Measurements from ENCODE around the gene STARD13. TPM values are rescaled to one million over a fixed set of nuclear protein-coding genes. Genes with fewer than 3 reads are reported as not detected.

Gene STARD13
- polyA plus RNA-seq, 1 donor (not counting 4 experiments of a cell fraction or from before 2014, with no cell fraction given): 11.9 TPM

DNA sequence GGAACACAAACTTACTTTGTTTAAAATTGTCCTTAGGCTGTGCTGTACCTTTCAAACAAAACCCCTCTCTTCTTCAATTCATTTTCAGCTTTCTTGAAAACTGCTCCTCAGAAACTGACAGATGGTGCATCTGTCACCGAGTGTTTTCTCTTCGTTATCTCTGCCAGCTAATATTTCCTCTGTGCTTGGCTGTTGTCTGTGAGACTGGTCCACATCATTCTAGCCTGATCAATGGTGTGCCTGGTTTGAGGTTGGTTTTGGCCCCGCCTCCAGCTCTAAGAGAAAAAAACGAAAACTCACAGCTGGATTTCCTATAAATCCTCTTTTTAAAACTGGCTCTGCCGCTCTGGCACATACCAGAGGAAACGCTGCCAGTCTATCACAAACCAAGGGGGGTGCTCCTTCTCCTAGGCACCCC, 79.7 kb downstream of the STARD13 start:
- Histone ChIP-seq H3K79me2 (ENCODE audit: control insufficient read depth, insufficient read depth, low read length) (peaks cover 35% of the 10 kb centered on the region), H4K20me1 (ENCODE audit: control insufficient read depth, extremely low read depth, insufficient read depth, low read length) (no peaks in the 10 kb centered on the region), H3K4me1 (ENCODE audit: control insufficient read depth, extremely low read depth, insufficient read depth, low read length) (peaks cover 29% of the 10 kb centered on the region), H3K4me3 (ENCODE audit: control insufficient read depth in 2 of 3, extremely low read depth in 1 of 3, insufficient read depth in 2 of 3, low read depth in 1 of 3, low read length in 3 of 3) (no peak overlapping the region), H3K27ac (ENCODE audit: control insufficient read depth, insufficient read depth, low read length) (no peak overlapping the region), H3K27me3 (ENCODE audit: control insufficient read depth, extremely low read depth, insufficient read depth, low read length) (no peaks in the 10 kb centered on the region), H3K9ac (ENCODE audit: control insufficient read depth, extremely low read depth, insufficient read depth, low read length) (no peak overlapping the region), H3K4me2 (ENCODE audit: control insufficient read depth, extremely low read depth, insufficient read depth, low read depth, low read length) (no peak overlapping the region), H3K36me3 (ENCODE audit: control insufficient read depth in 2 of 2, extremely low read depth in 1 of 2, insufficient read depth in 2 of 2, low read length in 2 of 2) (peaks cover 2 to 3% of the 10 kb centered on the region in 2 experiments), H3K9me1 (ENCODE audit: control insufficient read depth, extremely low read depth, insufficient read depth, low read length) (peaks cover 2% of the 10 kb centered on the region), H3K9me3 (ENCODE audit: control insufficient read depth, low read depth, low read length) (no peaks in the 10 kb centered on the region), H2AFZ (ENCODE audit: control insufficient read depth, low read length) (no peak overlapping the region)
- dilution Hi-C loops (cut with MboI; ENCODE audit: extremely low pct_ligation_motif_present, low sequenced_read_pairs): no loop called here
- no peak for FAIRE-seq
- TF ChIP-seq EZH2 (IDR thresholded peaks at IDR 0.05; ENCODE audit: low read length) (no peak), CTCF (optimal IDR thresholded peaks at IDR 0.05 in 1 of 3, IDR thresholded peaks at IDR 0.05 in 1 of 3, conservative IDR thresholded peaks at IDR 0.05 in 1 of 3; ENCODE audit: extremely low read depth in 1 of 3, insufficient read depth in 2 of 3, low read length in 3 of 3) (no peak)
- DNase-seq (ENCODE audit: low read depth, low spot score): no peak

GRCh38 chr13:33205224-33205623, 80.3 kb downstream of the STARD13 start:
- H3K9me1 ChIP-seq (ENCODE audit: control insufficient read depth, extremely low read depth, insufficient read depth, low read length): peaks cover 2% of the 10 kb centered on the region
- peaks cover 0 to 3% of the 10 kb centered on the region in 2 experiments for H3K36me3 ChIP-seq (ENCODE audit: control insufficient read depth in 2 of 2, extremely low read depth in 1 of 2, insufficient read depth in 2 of 2, low read length in 2 of 2)
- H3K27me3 ChIP-seq (ENCODE audit: control insufficient read depth, extremely low read depth, insufficient read depth, low read length): no peaks in the 10 kb centered on the region
- H4K20me1 ChIP-seq (ENCODE audit: control insufficient read depth, extremely low read depth, insufficient read depth, low read length): no peaks in the 10 kb centered on the region
- no peak overlapping the region for H3K4me3 ChIP-seq (ENCODE audit: control insufficient read depth in 2 of 3, extremely low read depth in 1 of 3, insufficient read depth in 2 of 3, low read depth in 1 of 3, low read length in 3 of 3)
- dilution Hi-C loops (cut with MboI; ENCODE audit: extremely low pct_ligation_motif_present, low sequenced_read_pairs): no loop called here
- DNase-seq (ENCODE audit: low read depth, low spot score) (no peak), FAIRE-seq (no peak)
- H2AFZ ChIP-seq (ENCODE audit: control insufficient read depth, low read length): no peak overlapping the region
- H3K27ac ChIP-seq (ENCODE audit: control insufficient read depth, insufficient read depth, low read length): no peak overlapping the region
- no peaks in the 10 kb centered on the region for H3K9me3 ChIP-seq (ENCODE audit: control insufficient read depth, low read depth, low read length)
- no peak for TF ChIP-seq EZH2 (IDR thresholded peaks at IDR 0.05; ENCODE audit: low read length)
- TF ChIP-seq CTCF (optimal IDR thresholded peaks at IDR 0.05 in 1 of 3, IDR thresholded peaks at IDR 0.05 in 1 of 3, conservative IDR thresholded peaks at IDR 0.05 in 1 of 3; ENCODE audit: extremely low read depth in 1 of 3, insufficient read depth in 2 of 3, low read length in 3 of 3): no peak
- H3K4me1 ChIP-seq (ENCODE audit: control insufficient read depth, extremely low read depth, insufficient read depth, low read length): peaks cover 29% of the 10 kb centered on the region
- peaks cover 33% of the 10 kb centered on the region for H3K79me2 ChIP-seq (ENCODE audit: control insufficient read depth, insufficient read depth, low read length)
- no peak overlapping the region for H3K4me2 ChIP-seq (ENCODE audit: control insufficient read depth, extremely low read depth, insufficient read depth, low read depth, low read length)
- H3K9ac ChIP-seq (ENCODE audit: control insufficient read depth, extremely low read depth, insufficient read depth, low read length): no peak overlapping the region
